C4-2B (cell line): ENCODE results near the gene KRTAP5-9.

Source experiments
- ZFX ChIP-seq: fragments of 450-650 bp; IDR thresholded peaks from 2 replicates; pipeline ENCODE4 v1.6.1; 2017
- TF ChIP-seq, protein P1 (sequence below): fragments of 450-650 bp; conservative IDR thresholded peaks from 2 replicates; pipeline ENCODE4 v1.5.1; 2017; ENCODE audit warnings: mild to moderate bottlenecking

- TF ChIP-seq, protein P1, sequence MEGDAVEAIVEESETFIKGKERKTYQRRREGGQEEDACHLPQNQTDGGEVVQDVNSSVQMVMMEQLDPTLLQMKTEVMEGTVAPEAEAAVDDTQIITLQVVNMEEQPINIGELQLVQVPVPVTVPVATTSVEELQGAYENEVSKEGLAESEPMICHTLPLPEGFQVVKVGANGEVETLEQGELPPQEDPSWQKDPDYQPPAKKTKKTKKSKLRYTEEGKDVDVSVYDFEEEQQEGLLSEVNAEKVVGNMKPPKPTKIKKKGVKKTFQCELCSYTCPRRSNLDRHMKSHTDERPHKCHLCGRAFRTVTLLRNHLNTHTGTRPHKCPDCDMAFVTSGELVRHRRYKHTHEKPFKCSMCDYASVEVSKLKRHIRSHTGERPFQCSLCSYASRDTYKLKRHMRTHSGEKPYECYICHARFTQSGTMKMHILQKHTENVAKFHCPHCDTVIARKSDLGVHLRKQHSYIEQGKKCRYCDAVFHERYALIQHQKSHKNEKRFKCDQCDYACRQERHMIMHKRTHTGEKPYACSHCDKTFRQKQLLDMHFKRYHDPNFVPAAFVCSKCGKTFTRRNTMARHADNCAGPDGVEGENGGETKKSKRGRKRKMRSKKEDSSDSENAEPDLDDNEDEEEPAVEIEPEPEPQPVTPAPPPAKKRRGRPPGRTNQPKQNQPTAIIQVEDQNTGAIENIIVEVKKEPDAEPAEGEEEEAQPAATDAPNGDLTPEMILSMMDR = no peak
- TF ChIP-seq ZFX = no peak
Observed at GRCh38 chr11:71527576-71528210, 20.5 kb upstream of the KRTAP5-9 start.
